GM21717 (cell line): ENCODE results near the gene PRMT1.
A peak's percentile ranks its signal among the peaks of the same experiment; 100 is the strongest.

Experiments used
- ATAC-seq: cut with Tn5 transposase; IDR thresholded peaks from one replicate; pipeline ENCODE4 v1.9.1; 2021; ENCODE audit warnings: mild to moderate bottlenecking, moderate library complexity; ENCODE audit not compliant: unreplicated experiment

PRMT1 gene

DNA sequence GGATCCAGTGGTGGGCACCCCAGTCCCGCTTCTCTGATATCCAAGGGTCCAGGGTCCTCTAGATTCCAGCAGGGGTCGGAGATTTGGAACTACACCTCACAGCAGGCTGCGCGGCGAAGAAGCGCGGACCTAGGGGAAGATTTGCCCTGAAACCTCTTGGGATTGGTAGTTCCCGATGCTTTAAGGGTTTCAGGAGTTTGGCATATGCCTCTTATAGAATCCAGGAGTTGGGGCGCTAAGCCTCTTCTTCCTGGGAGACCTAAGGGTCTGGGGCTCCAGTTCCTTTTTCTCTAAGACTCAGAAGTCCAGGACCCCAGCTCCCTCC lies 11.0 kb upstream of the PRMT1 start:
- no peak for ATAC-seq

- no peak for ATAC-seq
Measured at GRCh38 chr19:49667473-49667872, 9.6 kb upstream of the PRMT1 start.

DNA sequence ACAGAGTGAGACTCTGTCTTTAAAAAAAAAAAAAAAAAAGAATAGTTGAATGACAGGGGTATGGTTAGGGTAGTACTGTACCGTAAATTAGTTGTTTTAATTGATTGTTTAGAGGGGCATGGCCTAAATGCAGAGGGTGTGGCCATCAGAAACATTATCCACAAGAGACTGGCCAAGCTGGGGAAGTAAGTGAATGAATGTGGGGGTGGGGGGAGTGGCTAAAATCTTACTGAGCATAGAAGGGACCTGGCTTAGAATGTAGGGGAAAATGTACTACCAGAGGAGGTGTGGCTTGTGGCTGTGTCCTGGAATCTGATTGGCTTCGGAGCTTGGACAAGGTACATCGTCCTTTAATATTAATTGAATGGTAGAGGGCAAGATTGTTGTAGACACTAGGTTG lies 7.6 kb upstream of the PRMT1 start:
- ATAC-seq: no peak

DNA sequence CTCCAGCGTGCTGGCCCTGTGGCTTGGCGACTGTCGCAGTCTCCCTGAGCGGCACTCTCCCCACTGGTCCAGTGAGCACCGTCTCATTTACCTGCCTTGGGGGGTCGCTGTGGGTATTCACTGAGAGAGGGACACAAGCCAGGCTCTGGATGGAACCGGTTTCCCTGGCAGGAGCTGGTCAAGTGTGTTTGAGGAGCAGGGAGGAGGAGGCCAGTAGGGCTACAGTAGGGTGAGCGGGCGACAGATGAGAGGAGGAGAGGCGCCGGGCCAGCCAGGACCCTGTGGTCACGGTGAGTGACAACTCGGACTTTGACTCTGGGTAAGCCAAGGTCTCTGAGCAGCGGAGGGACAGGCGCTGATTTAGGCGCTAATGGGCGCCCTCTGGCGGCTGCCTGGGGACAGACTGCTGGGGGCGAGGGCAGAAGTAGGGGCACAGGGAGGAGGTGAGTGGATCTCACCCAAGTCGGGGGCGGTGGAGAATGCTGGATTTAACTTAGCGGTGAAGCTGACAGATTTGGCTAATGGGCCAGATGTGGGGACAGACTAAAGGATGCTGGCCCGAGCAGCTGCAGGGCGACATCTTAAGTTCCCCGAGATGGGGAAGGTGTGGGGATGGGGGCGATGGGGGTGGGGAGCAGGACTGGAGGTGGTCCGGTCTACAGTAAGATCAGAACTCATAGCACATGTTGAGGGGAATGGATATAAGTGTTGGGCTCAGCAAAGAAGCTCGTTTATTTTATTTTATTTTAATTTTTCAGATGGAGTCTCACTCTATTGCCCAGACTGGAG lies 4.7 kb upstream of the PRMT1 start:
- no peak for ATAC-seq

GRCh38 chr19:49676136-49676783 lies 811 bp upstream of the PRMT1 start:
- no peak for ATAC-seq

DNA sequence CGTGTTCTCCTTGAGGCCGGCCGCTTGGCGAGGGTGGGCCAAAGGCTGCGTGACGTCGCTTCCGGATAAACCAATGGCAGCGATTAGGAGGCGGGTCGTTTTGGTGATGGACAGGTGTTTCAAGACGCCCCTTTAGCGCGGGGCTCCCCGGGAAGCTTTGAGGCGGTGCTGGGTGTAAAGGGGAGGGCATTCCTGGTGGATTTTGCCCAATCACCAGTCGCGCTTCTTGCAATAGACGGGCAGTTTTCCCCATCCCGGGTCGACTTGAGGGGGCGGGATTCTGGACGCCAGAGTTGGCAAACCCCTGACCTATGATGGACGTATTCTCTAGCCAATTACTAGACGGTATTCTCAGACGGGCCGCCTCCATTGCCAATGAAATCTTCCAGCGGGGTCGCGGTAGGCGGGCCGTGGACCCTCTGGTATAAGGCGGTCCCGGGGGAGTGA lies 264 bp upstream of the PRMT1 start:
- peak; percentile 55 for ATAC-seq

GRCh38 chr19:49677901-49678674 lies 1.0 kb downstream of the PRMT1 start:
- ATAC-seq: no peak

DNA sequence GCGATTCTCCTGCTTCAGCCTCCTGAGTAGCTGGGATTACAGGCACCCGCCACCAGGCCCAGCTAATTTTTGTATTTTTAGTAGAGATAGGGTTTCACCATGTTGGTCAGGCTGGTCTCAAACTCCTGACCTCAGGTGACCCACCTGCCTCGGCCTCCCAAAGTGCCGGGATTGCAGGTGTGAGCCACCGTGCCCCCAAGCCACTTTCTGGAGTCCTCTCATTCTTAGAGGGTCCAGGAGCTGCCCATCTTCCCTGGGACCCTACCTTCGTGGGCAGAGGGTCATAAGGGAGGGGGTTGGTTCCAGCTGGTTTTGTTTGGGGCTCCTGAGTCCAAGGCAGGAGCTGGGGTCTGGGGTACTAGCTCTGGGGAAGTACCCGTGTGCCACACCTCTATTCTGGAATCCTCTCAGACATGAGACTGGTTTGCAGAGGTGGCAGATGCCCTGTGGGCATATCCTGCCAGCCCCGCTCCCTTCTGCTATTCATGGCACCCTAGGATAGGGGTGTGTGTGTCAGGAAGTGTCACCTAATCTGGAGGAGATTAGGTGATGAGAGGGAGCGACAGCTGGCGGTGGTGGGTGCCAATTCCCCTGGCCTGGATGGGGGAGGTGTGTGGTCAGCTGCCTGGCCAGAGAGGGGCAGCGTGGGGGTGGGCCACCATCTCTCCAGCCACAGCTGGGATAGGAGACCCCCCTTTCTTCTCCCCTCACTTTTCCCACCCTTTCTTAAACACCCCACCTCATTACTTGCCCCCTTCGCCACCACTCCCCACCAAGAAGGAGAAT lies 2.1 kb downstream of the PRMT1 start:
- ATAC-seq: no peak

DNA sequence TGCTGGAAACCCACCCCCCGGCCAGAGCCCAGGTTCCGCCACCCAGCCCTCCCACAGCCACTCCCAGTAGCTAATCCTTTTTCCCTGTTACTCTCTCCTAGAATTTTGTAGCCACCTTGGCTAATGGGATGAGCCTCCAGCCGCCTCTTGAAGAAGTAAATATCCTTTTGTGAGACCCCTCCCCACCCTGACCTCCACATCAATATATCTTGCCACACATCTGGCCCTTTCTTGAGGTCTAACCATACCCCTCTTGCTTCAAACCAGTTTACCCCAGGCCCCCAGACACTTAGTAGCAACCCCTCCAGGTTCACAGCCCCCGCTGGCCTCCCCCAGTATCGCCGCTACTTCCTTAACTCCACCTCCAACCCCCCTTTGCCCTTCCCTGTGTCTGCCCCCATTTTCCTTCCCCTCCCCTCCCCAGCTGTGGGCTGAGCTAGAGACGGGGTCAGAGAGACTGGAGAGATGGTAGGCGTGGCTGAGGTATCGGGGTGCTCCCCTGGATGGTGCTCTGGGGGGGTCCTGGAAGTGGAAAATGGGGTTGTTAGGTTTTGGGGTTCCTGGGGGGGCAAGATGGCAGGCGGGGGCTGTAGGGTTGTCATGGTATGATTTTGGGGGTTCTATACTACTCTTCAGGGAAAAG lies 2.8 kb downstream of the PRMT1 start:
- no peak for ATAC-seq

GRCh38 chr19:49680421-49681351 lies 3.6 kb downstream of the PRMT1 start:
- ATAC-seq: no peak

- ATAC-seq: no peak
Measured at GRCh38 chr19:49681830-49682229, 4.8 kb downstream of the PRMT1 start.

- ATAC-seq: no peak
Measured at GRCh38 chr19:49682274-49682673, 5.2 kb downstream of the PRMT1 start.

GRCh38 chr19:49683814-49684250 lies 6.8 kb downstream of the PRMT1 start:
- no peak for ATAC-seq

- no peak for ATAC-seq
Measured at GRCh38 chr19:49684251-49684982, 7.3 kb downstream of the PRMT1 start.

GRCh38 chr19:49684983-49685553 lies 8.0 kb downstream of the PRMT1 start:
- no peak for ATAC-seq

DNA sequence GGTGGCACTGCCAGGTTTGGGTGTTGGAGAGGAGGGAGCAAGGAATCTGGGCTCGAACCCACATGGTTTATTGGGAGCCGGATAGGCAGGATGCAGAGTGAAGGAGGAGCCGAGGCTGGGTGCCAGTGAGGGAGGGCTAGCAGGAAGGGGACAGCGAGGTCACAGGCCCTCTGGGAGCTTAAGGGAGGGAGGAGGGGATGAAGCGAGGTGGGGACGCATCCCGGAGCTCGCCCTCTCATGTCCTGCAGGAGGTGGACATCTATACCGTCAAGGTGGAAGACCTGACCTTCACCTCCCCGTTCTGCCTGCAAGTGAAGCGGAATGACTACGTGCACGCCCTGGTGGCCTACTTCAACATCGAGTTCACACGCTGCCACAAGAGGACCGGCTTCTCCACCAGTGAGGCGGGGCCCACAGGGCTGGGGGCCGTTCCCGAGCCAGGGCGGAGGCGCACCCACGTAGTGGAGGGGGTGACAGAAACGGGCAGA lies 8.8 kb downstream of the PRMT1 start:
- no peak for ATAC-seq

DNA sequence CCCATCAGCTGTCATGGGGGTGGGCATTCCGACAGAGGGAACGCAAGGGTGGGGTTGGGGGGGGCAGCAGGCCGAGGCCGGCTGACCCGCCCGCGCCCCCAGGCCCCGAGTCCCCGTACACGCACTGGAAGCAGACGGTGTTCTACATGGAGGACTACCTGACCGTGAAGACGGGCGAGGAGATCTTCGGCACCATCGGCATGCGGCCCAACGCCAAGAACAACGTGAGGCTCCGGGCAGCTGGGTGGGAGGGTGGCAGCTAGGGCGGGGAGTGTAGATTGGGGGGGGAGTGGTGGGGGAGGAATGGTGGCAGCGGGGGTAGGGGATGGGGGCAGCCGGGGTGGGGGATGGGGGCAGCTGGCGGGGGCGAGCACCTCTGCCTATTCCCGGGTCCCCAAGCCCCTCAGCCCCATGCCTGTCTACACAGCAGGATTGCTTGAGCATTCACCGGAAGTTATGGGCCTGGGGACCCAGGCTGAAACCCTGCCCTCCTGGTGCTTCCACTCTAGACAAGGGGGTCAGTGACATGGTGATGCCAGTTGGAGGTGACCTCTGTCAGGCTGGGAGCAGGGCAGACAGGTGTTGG lies 9.5 kb downstream of the PRMT1 start:
- ATAC-seq: no peak

DNA sequence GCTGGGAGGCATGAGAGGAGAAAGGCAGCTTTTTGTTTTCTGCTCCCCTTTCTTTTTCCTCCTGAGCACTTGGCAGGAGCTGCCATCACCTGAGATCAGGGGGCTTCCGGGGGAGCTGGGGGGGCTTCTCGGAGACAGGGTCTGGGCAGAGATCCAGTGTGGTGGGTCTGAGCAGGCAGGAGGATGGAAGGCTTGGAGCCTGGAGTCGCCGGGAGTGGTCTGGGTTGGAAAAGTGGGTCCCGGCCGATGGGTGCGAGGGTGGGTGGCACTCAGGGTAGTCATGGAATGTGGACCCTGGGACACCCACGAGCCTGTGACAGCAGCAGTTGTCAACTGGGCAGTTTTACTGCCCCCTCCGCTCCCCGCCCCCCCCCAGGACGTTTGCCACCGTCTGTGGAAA lies 10.1 kb downstream of the PRMT1 start:
- no peak for ATAC-seq
